ENCODE measurements around the gene CFHR4.
"Not testable (repeated sequence)": the region's sequence is repeated elsewhere in the genome, so short reads cannot be mapped to it uniquely, and the experiment has no call there.

The CFHR4 gene

GRCh38 chr1:196933531-196934189 is 45.8 kb downstream of the CFHR4 start:
- DNase-seq (ENCODE audit: insufficient read length, low spot score) (no peak), FAIRE-seq (no peak)

DNA sequence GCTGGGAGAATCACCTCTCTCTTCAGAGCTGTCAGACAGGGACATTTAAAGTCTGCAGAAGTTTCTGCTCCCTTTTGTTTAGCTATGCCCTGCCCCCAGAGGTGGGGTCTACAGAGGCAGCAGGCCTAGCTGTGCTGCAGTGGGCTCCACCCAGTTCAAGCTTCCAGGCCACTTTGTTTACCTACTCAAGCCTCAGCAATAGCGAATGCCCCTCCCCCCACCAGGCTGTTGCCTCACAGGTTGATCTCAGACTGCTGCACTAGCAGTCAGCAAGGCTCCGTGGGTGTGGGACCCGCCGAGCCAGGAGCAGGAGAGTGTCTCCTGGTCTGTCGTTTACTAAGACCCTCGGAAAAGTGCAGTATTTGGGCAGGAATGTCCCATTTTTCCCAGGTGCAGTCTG is 53.6 kb downstream of the CFHR4 start:
- FAIRE-seq; DNase-seq (ENCODE audit: insufficient read length, low spot score): not testable (repeated sequence)

DNA sequence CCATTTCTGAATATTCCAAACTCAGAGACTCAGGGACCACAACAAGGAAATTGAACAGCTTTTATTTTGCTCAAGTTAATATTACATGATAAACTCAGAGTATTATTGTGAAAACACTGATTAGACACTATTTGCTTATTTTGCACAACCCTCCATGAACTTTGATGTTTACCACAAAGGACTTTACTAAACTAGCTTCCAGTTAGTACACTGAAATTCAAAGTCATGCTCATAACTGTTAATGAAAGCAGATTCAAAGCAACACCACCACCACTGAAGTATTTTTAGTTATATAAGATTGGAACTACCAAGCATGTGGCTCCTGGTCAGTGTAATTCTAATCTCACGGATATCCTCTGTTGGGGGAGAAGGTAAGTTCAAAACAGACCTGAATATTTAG is 55.7 kb downstream of the CFHR4 start, which contains the start of gene CFHR2:
Gene CFHR2, plus strand, starts transcription at position 171 of the 400 bp plus-strand sequence. Its CDS starts 143 bp downstream, at position 314.
- not testable (repeated sequence) for FAIRE-seq; DNase-seq (ENCODE audit: insufficient read length, low spot score)

DNA sequence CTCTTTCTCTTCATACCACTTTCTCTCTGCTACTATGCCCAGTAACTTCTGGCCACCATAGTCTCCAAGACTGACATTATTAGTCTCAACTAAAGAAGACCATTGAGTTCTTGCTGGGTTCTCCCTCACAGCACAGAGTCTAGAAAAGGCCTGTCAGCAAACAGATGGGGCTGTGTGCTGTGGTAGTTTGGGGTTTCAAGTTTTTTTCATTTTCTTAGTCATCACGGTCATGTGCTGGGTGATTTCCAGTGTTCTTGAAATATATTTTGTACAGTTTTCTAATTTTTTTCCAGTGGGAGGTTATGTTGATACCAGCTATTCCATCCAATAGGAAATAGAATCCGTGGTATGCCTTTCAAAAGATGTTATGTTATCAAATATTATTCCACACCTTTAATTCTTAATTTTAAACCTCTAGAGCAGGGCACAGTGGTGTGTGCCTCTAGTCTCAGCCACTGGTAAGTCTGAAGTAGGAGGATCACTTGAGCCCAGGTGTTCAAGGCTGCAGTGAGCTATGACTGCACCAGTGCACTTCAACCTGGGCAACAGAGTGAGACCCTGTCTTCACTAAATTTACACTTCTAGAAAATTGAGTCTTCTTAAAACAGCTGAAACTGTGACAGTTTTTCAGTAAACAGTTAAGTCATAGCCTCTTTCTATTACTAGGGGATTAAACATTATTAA is 64.0 kb downstream of the CFHR4 start:
- DNase-seq (ENCODE audit: insufficient read length, low spot score) (no peak), FAIRE-seq (no peak)

GRCh38 chr1:196954778-196955177 is 66.9 kb downstream of the CFHR4 start:
- FAIRE-seq, result no peak

GRCh38 chr1:196955926-196956325 is 68.1 kb downstream of the CFHR4 start:
- no peak for FAIRE-seq

More at GRCh38 chr1:196954778-196955177, 66.9 kb downstream of the CFHR4 start:
- DNase-seq (ENCODE audit: insufficient read length, low spot score), result no peak

GRCh38 chr1:196960854-196961253 is 73.0 kb downstream of the CFHR4 start:
- FAIRE-seq (no peak), DNase-seq (ENCODE audit: insufficient read length, low spot score) (no peak)

More at GRCh38 chr1:196955926-196956325, 68.1 kb downstream of the CFHR4 start:
- no peak for DNase-seq (ENCODE audit: insufficient read length, low spot score)
